Measurements from ENCODE around the gene MALT1. TPM values are rescaled to one million over a fixed set of nuclear protein-coding genes. Genes with fewer than 3 reads are reported as not detected.

Gene MALT1
- total and polyA plus RNA-seq, 2 donors from 2014 or later: 10.4 to 39.4 TPM

DNA sequence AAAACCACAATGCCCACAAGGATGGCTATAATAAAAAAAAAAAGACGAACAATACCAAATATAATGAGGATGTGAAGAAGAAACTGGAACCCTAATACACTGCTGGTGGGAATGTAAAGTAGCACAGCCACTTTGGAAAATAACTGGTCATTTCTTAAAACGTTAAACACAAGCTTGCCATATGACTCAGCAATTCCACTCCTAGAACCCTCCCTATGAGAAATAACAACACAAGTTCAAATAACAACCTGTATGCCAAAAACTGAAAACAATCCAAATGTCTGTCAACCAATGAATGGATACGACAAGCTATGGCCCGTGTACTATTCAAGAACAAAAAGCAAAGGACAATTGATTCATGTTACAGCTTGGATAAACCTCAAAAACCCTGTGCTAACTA is 35.4 kb upstream of the MALT1 start:
- Histone ChIP-seq H3K9ac (ENCODE audit: low read length in 3 of 3) (no peak overlapping the region), H3K27me3 (ENCODE audit: control insufficient read depth, insufficient read depth, low read length) (no peaks in the 10 kb centered on the region), H3K4me3 (ENCODE audit: low read length in 3 of 3) (no peak overlapping the region), H3K4me1 (ENCODE audit: control insufficient read depth in 2 of 3, insufficient read depth in 2 of 3, low read depth in 1 of 3, low read length in 3 of 3) (peaks cover 0 to 4% (median 0%) of the 10 kb centered on the region in 3 donors), H3K36me3 (ENCODE audit: control insufficient read depth in 2 of 3, insufficient read depth in 3 of 3, low read length in 3 of 3) (no peaks in the 10 kb centered on the region), H3K9me3 (ENCODE audit: control insufficient read depth in 2 of 3, insufficient read depth in 1 of 3, low read length in 3 of 3) (no peaks in the 10 kb centered on the region), H3K27ac (ENCODE audit: low read depth in 2 of 2, low read length in 2 of 2) (no peak overlapping the region)
- DNase-seq (no peak), FAIRE-seq (no peak)
- TF ChIP-seq, protein P1, sequence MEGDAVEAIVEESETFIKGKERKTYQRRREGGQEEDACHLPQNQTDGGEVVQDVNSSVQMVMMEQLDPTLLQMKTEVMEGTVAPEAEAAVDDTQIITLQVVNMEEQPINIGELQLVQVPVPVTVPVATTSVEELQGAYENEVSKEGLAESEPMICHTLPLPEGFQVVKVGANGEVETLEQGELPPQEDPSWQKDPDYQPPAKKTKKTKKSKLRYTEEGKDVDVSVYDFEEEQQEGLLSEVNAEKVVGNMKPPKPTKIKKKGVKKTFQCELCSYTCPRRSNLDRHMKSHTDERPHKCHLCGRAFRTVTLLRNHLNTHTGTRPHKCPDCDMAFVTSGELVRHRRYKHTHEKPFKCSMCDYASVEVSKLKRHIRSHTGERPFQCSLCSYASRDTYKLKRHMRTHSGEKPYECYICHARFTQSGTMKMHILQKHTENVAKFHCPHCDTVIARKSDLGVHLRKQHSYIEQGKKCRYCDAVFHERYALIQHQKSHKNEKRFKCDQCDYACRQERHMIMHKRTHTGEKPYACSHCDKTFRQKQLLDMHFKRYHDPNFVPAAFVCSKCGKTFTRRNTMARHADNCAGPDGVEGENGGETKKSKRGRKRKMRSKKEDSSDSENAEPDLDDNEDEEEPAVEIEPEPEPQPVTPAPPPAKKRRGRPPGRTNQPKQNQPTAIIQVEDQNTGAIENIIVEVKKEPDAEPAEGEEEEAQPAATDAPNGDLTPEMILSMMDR (IDR thresholded peaks at IDR 0.05; ENCODE audit: borderline replicate concordance, extremely low read depth, insufficient read depth): no peak
- intact Hi-C loops (cut with DNase I): no loop called here

DNA sequence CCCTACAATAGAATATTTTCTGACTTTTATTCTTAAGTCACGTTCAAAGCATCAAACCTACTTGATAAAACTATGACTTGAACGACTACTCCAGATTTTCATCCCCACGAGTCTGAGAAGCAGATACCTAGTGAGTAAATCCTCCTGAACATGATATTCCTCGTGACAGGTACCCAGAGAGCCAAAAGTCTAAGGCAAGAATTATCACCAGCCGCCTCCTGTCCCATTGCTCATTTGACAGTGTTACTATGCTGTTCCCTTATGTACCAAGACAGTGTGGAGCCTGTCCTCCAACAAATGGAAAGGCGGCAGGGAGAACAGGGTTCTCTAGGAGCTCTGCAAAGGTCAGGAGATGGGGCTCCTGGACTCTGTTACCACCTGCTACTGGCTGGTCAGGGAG is 34.1 kb upstream of the MALT1 start:
- no peak for FAIRE-seq
- no peak overlapping the region for H3K9ac ChIP-seq (ENCODE audit: low read length in 3 of 3)

DNA sequence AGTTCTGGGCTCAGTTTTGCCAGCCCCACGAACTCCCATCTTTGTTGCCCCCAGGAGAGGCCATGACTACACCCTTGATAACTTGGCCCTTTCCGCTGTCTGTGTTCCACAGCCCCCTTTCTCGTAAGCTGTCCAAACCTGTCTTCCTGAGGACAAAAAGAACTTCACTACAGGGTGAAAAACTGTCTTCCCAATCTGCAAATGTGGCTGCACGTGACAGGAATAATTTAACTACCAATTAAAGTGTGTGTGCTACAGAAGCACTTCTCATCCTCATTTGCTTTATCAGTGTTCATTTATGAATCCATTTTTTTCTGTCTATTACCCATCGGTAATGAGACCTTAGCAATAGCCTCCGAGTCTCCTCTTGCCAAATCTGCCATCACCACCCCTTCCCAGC is 33.3 kb upstream of the MALT1 start:
- Histone ChIP-seq H3K4me3 (ENCODE audit: low read length in 3 of 3) (no peak overlapping the region), H3K9ac (ENCODE audit: low read length in 3 of 3) (no peak overlapping the region), H3K36me3 (ENCODE audit: control insufficient read depth in 2 of 3, insufficient read depth in 3 of 3, low read length in 3 of 3) (no peaks in the 10 kb centered on the region), H3K27me3 (ENCODE audit: control insufficient read depth, insufficient read depth, low read length) (no peaks in the 10 kb centered on the region), H3K4me1 (ENCODE audit: control insufficient read depth in 2 of 3, insufficient read depth in 2 of 3, low read depth in 1 of 3, low read length in 3 of 3) (peaks cover 0 to 4% (median 0%) of the 10 kb centered on the region in 3 donors), H3K9me3 (ENCODE audit: control insufficient read depth in 2 of 3, insufficient read depth in 1 of 3, low read length in 3 of 3) (no peaks in the 10 kb centered on the region), H3K27ac (ENCODE audit: low read depth in 2 of 2, low read length in 2 of 2) (no peak overlapping the region)
- DNase-seq: no peak
- intact Hi-C loops (cut with DNase I): no loop called here
- FAIRE-seq: no peak
- TF ChIP-seq, protein P1 (IDR thresholded peaks at IDR 0.05; ENCODE audit: borderline replicate concordance, extremely low read depth, insufficient read depth): no peak

More for the DNA sequence above, 34.1 kb upstream of the MALT1 start:
- Histone ChIP-seq H3K9me3 (ENCODE audit: control insufficient read depth in 2 of 3, insufficient read depth in 1 of 3, low read length in 3 of 3) (no peaks in the 10 kb centered on the region), H3K4me1 (ENCODE audit: control insufficient read depth in 2 of 3, insufficient read depth in 2 of 3, low read depth in 1 of 3, low read length in 3 of 3) (peaks cover 0 to 4% (median 0%) of the 10 kb centered on the region in 3 donors), H3K36me3 (ENCODE audit: control insufficient read depth in 2 of 3, insufficient read depth in 3 of 3, low read length in 3 of 3) (no peaks in the 10 kb centered on the region), H3K27me3 (ENCODE audit: control insufficient read depth, insufficient read depth, low read length) (no peaks in the 10 kb centered on the region), H3K4me3 (ENCODE audit: low read length in 3 of 3) (no peak overlapping the region), H3K27ac (ENCODE audit: low read depth in 2 of 2, low read length in 2 of 2) (no peak overlapping the region)
- intact Hi-C loops (cut with DNase I): no loop called here
- no peak for DNase-seq
- TF ChIP-seq, protein P1 (IDR thresholded peaks at IDR 0.05; ENCODE audit: borderline replicate concordance, extremely low read depth, insufficient read depth): no peak

DNA sequence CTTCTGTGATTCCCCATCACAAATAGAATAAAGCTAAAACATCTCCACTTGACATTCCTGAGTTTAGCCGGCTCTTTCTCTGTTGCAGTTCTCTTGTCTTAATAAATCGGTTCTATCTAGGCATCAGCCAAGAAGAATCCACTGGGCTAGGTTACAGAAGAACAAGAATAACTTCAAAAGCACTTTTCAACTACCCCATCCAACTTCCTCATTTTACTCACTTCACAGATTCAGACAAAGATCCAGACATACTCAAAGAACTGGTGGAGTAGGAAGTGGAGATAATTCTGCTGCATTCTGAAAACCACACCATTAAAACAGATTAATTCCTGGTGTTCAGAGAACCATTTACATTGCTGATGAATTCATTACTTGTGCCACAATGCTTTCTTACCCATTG is 32.8 kb upstream of the MALT1 start:
- DNase-seq: no peak
- H3K4me3 ChIP-seq (ENCODE audit: low read length in 3 of 3): no peak overlapping the region
- peaks cover 0 to 4% (median 0%) of the 10 kb centered on the region in 3 donors for H3K4me1 ChIP-seq (ENCODE audit: control insufficient read depth in 2 of 3, insufficient read depth in 2 of 3, low read depth in 1 of 3, low read length in 3 of 3)
- no peak for FAIRE-seq
- TF ChIP-seq, protein P1 (IDR thresholded peaks at IDR 0.05; ENCODE audit: borderline replicate concordance, extremely low read depth, insufficient read depth): no peak
- H3K27me3 ChIP-seq (ENCODE audit: control insufficient read depth, insufficient read depth, low read length): no peaks in the 10 kb centered on the region
- no peaks in the 10 kb centered on the region for H3K9me3 ChIP-seq (ENCODE audit: control insufficient read depth in 2 of 3, insufficient read depth in 1 of 3, low read length in 3 of 3)
- intact Hi-C loops (cut with DNase I): no loop called here
- no peaks in the 10 kb centered on the region for H3K36me3 ChIP-seq (ENCODE audit: control insufficient read depth in 2 of 3, insufficient read depth in 3 of 3, low read length in 3 of 3)
- H3K9ac ChIP-seq (ENCODE audit: low read length in 3 of 3): no peak overlapping the region
- no peak overlapping the region for H3K27ac ChIP-seq (ENCODE audit: low read depth in 2 of 2, low read length in 2 of 2)
